Heart right ventricle (tissue), 16 donors: ENCODE measurements around the gene CYS1. TPM values are rescaled to one million over a fixed set of nuclear protein-coding genes. Genes with fewer than 3 reads are reported as not detected.
A peak's percentile ranks its signal among the peaks of the same experiment; 100 is the strongest.

Experiments used
- ATAC-seq, 8 donors: fragments of 200-7000 bp; cut with Tn5 transposase; one replicate each; pipeline ENCODE4 v1.9.1; 2020; ENCODE audit warnings: mild to moderate bottlenecking in 8 of 8, moderate library complexity in 8 of 8, moderate number of reproducible peaks in 1 of 8
- DNase-seq, 2 donors: peaks; one replicate each; pipeline ENCODE4 v3.0.0-alpha.2; 2020
- H3K27ac ChIP-seq, 10 donors: fragments of 200-600 bp; sonication (generic) in 2 of 10; one replicate each; pipeline versions ENCODE4 v1.5.0 to v1.8.0; 2020 to 2022; ENCODE audit warnings: mild to moderate bottlenecking in 3 of 10
- H3K27me3 ChIP-seq, 7 donors: fragments of 200-600 bp; one replicate each; pipeline ENCODE4 v1.8.0; 2021 to 2022; ENCODE audit warnings: mild to moderate bottlenecking in 2 of 7
- H3K36me3 ChIP-seq, 9 donors: fragments of 200-600 bp; sonication (generic) in 1 of 9; one replicate each; pipeline versions ENCODE4 v1.5.0 to v1.8.0; 2020 to 2022; ENCODE audit warnings: mild to moderate bottlenecking in 2 of 9
- H3K4me1 ChIP-seq, 9 donors: fragments of 200-600 bp; sonication (generic) in 1 of 9; one replicate each; pipeline versions ENCODE4 v1.5.0 to v1.8.0; 2020 to 2022; ENCODE audit warnings: mild to moderate bottlenecking in 4 of 9
- H3K4me3 ChIP-seq, 10 donors: fragments of 200-600 bp; sonication (generic) in 2 of 10; one replicate each; pipeline versions ENCODE4 v1.5.0 to v1.8.0; 2020 to 2022; ENCODE audit warnings: mild to moderate bottlenecking in 7 of 10, moderate library complexity in 2 of 10
- H3K9me3 ChIP-seq, 11 donors: fragments of 200-600 bp in 10 of 11; sonication (generic) in 2 of 11; one replicate each; pipeline versions ENCODE4 v1.5.0 to v1.8.0; 2013 to 2022; ENCODE audit warnings: mild to moderate bottlenecking in 2 of 11, control low read depth in 1 of 11, moderate library complexity in 1 of 11
- CTCF ChIP-seq, 9 donors: fragments of 200-600 bp; sonication (generic) in 2 of 9; IDR thresholded peaks; one replicate each; pipeline versions ENCODE4 v1.5.0 to v1.8.0; 2021 to 2022; ENCODE audit warnings: antibody characterized with exemption in 9 of 9, mild to moderate bottlenecking in 5 of 9, moderate library complexity in 1 of 9
- WGBS, 2 donors: extraction: QIAGEN DNeasy Blood & Tissue Kit; methylation state at CpG; one replicate each; pipeline ENCODE4 v1.1.7; 2013; ENCODE audit warnings: inconsistent platforms in 1 of 2; 5-methylcytosine and 5-hydroxymethylcytosine counted together
- intact Hi-C, 10 donors: fragments of 100-400 bp; cut with DNase I; formaldehyde crosslinking; loops; one replicate each; pipeline versions ENCODE4 v1.11.1 to v1.14.2; 2022
- polyA plus RNA-seq, 2 donors: library from polyadenylated mRNA; stranded (reverse); fragments of 200-250 nt; gene quantifications; one replicate each; pipeline ENCODE4 v1.2.3, GENCODE V29; 2013
- total RNA-seq, 10 donors: library from RNA; stranded (reverse); fragmentation: NEBNext Ultra II Directional in 3 of 10; extraction: Animal tissue kit (Norgen Biotek cat#: 25700) in 3 of 10; gene quantifications; one replicate each; pipeline versions ENCODE4 v1.2.1 to v1.2.4, GENCODE V29; 2021 to 2023
- donor health status: Arrhythmogenic right ventricular cardiomyopathy.
- donor health status: ischemic (EF 13 %, LVEDD 7.1; RV severe dilation, severe dysfunction).
- donor health status: healthy with polysubstance abuse.
- donor health status: DM: no; HTN: yes; CAD: no.
- donor health status: DM: no; HTN: no; CAD: no.
- donor health status: ischemic (EF 25% LVEDD 6.9; RV normal size, moderate dysfunction).
- donor health status: ischemic (EF 25% LVEDD 5.7; RV mildly dilated, moderate dysfunction).
- donor health status: healthy.
- donor health status: DM: yes; HTN: yes; CAD: no.
- donor health status: Ischemic cardiomyopathy.
- donor health status: ischemic (EF 35%, LVEDD 5.7; RV mildly dilated, moderate dysfunction).
- donor health status: nonischemic (EF 11% LVEDD 7.7; RV severe dilation, severe dysfunction).
- donor health status: DM: yes; HTN: yes; CAD: no.
- donor health status: PGD.
- donor health status: ischemic (EF 29% LVEDD 5.4; RV normal size, mild dysfunction).
- donor health status: nonischemic (EF 23%, LVEDD 6.1; RV moderate dilation, normal function).

The CYS1 gene
- total and polyA plus RNA-seq, 12 donors, result 0.38 to 7.2 (median 2.8) TPM

GRCh38 chr2:10058251-10059015 is 21.8 kb downstream of the CYS1 start:
- ATAC-seq, result peak in 1 of 8 donors; percentile 13
- H3K36me3 ChIP-seq, result peaks cover 0 to 30% (median 9%) of the 10 kb centered on the region in 9 donors
- 93 to 95% methylated on average over 39 of the region's 39 CpGs for WGBS, 2 donors
- H3K4me3 ChIP-seq, result no peak overlapping the region
- H3K27me3 ChIP-seq, result no peaks in the 10 kb centered on the region
- no peak for DNase-seq
- peaks cover 0 to 63% (median 40%) of the 10 kb centered on the region in 9 donors for H3K4me1 ChIP-seq
- TF ChIP-seq CTCF (IDR thresholded peaks at IDR 0.05), result no peak
- H3K9me3 ChIP-seq, result no peaks in the 10 kb centered on the region
- H3K27ac ChIP-seq, result peak overlapping the region in 3 of 10 donors; percentile 69 to 72 (median 71)
- intact Hi-C loops, result loop anchor here in 1 of 10 donors (10.0 kb wide), 1 partner anchor 254 kb away; no protein-coding TSS in a partner anchor

GRCh38 chr2:10057231-10058107 is 22.7 kb downstream of the CYS1 start:
- Histone ChIP-seq H3K27me3 (no peaks in the 10 kb centered on the region), H3K9me3 (no peaks in the 10 kb centered on the region), H3K27ac (peak overlapping the region in 8 of 10 donors; percentile 36 to 76 (median 70)), H3K36me3 (peaks cover 0 to 40% (median 16%) of the 10 kb centered on the region in 9 donors), H3K4me3 (peak overlapping the region in 6 of 10 donors; percentile 17 to 40 (median 31)), H3K4me1 (peaks cover 0 to 64% (median 48%) of the 10 kb centered on the region in 9 donors)
- whole genome bisulfite sequencing, 2 donors, result 30 to 36% methylated on average over 28 of the region's 28 CpGs
- DNase-seq (peak; percentile 65 to 69), ATAC-seq (peak; percentile 31 to 79 (median 64))
- no peak for TF ChIP-seq CTCF (IDR thresholded peaks at IDR 0.05)
- intact Hi-C loops, result loop anchor here in 1 of 10 donors (10.0 kb wide), 1 partner anchor 253 kb away; no protein-coding TSS in a partner anchor

- Histone ChIP-seq H3K4me1 (peaks cover 0 to 67% (median 48%) of the 10 kb centered on the region in 9 donors), H3K9me3 (no peaks in the 10 kb centered on the region), H3K36me3 (peaks cover 0 to 50% (median 18%) of the 10 kb centered on the region in 9 donors), H3K27ac (peak overlapping the region in 2 of 10 donors; percentile 25 to 67), H3K27me3 (no peaks in the 10 kb centered on the region), H3K4me3 (no peak overlapping the region)
- intact Hi-C loops, result loop anchor here in 1 of 10 donors (10.0 kb wide), 1 partner anchor 252 kb away; no protein-coding TSS in a partner anchor
- ATAC-seq, result no peak
- no peak for TF ChIP-seq CTCF (IDR thresholded peaks at IDR 0.05)
- WGBS, 2 donors, result 75 to 85% methylated on average over 11 of the region's 11 CpGs
- no peak for DNase-seq
Observed at GRCh38 chr2:10056439-10056838, 23.8 kb downstream of the CYS1 start.

- Histone ChIP-seq H3K4me3 (no peak overlapping the region), H3K27ac (no peak overlapping the region), H3K9me3 (no peaks in the 10 kb centered on the region), H3K36me3 (peaks cover 0 to 65% (median 21%) of the 10 kb centered on the region in 9 donors), H3K4me1 (peaks cover 0 to 67% (median 43%) of the 10 kb centered on the region in 9 donors), H3K27me3 (no peaks in the 10 kb centered on the region)
- intact Hi-C loops, result loop anchor here in 2 of 10 donors (5.0 to 10.0 kb wide), 2 partner anchors 250 to 253 kb away; no protein-coding TSS in a partner anchor
- DNase-seq, result no peak
- TF ChIP-seq CTCF (IDR thresholded peaks at IDR 0.05), result no peak
- WGBS, 2 donors, result 81 to 84% methylated on average over 7 of the region's 7 CpGs
- ATAC-seq, result no peak
Observed at GRCh38 chr2:10054976-10055375, 25.2 kb downstream of the CYS1 start.
